Measurements from ENCODE around the gene CHTOP.
A peak's percentile ranks its signal among the peaks of the same experiment; 100 is the strongest.

The CHTOP gene

DNA sequence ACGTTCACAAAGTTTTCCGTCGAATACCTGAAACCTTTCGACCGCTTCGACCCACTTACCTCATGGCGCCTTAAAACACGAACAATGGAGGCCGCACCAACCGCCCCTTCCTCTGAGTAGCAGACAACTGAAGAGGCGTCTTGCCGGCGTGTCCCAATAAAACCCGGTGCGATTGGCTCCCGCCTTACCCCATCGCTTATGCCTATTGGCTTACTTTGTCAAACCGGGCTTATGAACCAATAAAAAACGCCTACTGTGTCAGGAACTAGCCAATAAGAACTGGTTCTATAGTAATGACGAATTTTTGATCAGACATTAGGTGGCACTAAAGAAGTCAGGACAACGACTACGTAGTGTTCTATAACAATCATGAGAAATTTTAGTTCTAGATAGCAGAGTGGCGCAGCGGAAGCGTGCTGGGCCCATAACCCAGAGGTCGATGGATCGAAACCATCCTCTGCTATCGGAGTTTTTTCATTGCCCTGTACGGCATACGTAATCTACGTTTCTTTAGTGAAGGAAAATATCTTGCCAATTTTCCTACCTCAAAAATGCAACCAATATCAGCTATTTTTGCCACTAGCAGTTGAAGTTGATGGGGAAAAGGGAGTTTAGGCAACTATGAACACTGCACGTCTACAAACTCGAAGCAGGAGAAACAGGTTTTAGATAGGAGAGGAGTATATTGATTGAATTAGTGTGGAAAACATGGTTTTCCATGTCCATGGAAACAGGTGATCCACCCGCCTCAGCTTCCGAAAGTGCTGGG, 37.2 kb downstream of the CHTOP start, which contains the start of gene ILF2:
TSS of gene ILF2 (minus strand) at position 135 of the 769 bp plus-strand sequence. CDS start at position 64, 71 bp downstream.
- TF ChIP-seq, protein P1, sequence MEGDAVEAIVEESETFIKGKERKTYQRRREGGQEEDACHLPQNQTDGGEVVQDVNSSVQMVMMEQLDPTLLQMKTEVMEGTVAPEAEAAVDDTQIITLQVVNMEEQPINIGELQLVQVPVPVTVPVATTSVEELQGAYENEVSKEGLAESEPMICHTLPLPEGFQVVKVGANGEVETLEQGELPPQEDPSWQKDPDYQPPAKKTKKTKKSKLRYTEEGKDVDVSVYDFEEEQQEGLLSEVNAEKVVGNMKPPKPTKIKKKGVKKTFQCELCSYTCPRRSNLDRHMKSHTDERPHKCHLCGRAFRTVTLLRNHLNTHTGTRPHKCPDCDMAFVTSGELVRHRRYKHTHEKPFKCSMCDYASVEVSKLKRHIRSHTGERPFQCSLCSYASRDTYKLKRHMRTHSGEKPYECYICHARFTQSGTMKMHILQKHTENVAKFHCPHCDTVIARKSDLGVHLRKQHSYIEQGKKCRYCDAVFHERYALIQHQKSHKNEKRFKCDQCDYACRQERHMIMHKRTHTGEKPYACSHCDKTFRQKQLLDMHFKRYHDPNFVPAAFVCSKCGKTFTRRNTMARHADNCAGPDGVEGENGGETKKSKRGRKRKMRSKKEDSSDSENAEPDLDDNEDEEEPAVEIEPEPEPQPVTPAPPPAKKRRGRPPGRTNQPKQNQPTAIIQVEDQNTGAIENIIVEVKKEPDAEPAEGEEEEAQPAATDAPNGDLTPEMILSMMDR (IDR thresholded peaks at IDR 0.05): peak; percentile 61
- no peak for TF ChIP-seq ZFX (IDR thresholded peaks at IDR 0.05; ENCODE audit: borderline replicate concordance)
- H3K27ac ChIP-seq: peak within 1 kb of the TSS; percentile 92

DNA sequence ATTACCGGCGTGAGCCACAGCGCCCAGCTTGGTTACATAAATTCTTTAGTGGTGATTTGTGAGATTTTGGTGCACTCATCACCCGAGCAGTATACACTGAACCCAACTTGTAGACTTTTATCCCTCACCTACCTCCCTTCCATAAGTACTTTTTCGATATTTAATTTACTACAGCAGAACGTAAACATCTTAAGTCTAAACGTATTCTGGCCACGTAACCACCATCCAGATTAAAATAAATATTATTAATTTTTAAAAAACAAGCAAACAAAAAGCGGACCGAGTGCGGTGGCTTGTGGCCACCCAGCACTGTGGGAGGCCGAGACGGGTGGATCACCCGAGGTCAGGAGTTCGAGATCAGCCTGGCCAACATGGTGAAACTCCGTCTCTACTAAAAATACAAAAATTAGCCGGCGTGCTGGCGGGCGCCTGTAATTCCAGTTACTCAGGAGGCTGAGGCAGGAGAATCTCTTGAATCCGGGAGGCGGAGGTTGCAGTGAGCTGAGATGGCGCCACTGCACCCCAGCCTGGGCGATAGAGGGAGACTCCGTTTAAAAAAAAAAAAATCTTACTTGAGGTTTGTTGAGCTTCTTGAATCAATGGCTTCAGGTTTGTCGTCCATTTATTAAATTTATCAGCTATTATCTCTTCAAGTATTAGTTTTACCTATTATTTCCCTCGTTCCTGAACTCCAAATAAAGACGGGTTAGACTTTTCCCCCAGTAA, 37.9 kb downstream of the CHTOP start:
- TF ChIP-seq, protein P1 (IDR thresholded peaks at IDR 0.05): peak; percentile 7; the same call in 1 of the 2 replicates

DNA sequence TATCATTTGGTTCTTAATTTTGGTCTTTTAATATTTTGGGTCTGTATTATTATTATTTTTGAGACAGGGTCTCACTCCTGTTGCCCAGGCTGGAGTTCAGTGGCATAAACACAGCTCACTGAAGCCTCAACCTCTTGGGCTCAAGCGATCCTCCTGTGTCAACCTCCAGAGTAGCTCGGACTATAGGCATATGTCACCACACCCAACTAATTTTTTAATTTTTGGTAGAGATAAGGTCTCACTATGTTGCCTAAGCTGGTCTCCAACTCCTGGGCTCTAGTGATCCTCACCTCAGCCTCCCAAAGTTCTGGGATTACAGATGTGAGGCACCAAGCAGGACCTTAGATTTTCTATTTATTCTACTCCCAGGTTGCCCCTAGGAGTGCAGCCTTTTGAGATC, 39.6 kb downstream of the CHTOP start:
- H3K27ac ChIP-seq: no peak overlapping the region
- TF ChIP-seq ZFX (IDR thresholded peaks at IDR 0.05; ENCODE audit: borderline replicate concordance): no peak
- TF ChIP-seq, protein P1 (IDR thresholded peaks at IDR 0.05): no peak

More for the DNA sequence above, 37.9 kb downstream of the CHTOP start:
- peak overlapping the region; percentile 92 for H3K27ac ChIP-seq

DNA sequence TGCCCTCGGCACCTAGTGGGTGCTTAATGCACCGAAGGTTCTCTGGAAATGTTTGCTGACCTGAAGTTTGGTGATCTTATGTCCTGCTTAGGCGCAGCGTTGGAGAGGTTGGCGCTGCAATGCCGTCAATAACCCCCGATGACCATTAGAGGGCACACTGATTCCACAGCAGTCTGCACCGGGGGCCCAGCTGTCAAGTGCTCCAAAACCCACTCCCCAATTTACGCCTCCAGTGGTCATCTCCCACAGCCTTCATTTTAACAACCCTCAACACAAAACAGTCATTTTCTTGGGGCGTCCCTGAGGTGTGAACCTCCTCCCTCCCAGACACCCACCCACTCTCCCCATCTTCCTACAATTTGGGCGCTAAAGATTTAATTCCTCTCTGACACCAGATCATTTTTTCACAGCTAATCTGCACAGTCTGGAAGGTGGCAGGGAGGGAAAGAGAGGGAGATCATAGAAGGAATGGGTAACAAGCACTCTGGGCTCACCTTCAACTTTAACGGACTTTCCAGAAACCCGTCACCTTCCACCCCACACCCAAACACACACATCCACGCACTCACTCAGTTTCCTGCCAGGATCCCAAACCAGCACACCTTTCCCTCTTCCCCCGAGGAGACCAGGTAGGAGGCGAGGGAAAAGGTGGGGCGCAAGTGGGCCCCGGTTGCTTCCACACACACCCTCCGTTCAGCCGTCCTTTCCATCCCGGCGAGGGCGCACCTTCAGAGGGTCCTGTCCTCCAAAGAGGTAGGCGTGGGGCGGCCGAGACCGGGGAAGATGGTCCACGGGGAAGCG, 44.1 kb downstream of the CHTOP start:
- no peak overlapping the region for H3K27ac ChIP-seq

DNA sequence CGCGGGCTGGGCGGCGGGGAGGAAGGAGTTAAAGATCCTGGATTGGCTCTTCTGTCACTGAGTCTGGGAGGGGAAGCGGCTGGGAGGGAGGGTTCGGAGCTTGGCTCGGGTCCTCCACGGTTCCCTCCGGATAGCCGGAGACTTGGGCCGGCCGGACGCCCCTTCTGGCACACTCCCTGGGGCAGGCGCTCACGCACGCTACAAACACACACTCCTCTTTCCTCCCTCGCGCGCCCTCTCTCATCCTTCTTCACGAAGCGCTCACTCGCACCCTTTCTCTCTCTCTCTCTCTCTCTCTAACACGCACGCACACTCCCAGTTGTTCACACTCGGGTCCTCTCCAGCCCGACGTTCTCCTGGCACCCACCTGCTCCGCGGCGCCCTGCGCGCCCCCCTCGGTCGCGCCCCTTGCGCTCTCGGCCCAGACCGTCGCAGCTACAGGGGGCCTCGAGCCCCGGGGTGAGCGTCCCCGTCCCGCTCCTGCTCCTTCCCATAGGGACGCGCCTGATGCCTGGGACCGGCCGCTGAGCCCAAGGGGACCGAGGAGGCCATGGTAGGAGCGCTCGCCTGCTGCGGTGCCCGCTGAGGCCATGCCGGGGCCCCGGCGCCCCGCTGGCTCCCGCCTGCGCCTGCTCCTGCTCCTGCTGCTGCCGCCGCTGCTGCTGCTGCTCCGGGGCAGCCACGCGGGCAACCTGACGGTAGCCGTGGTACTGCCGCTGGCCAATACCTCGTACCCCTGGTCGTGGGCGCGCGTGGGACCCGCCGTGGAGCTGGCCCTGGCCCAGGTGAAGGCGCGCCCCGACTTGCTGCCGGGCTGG, 44.9 kb downstream of the CHTOP start, which contains the start of gene NPR1:
TSS of gene NPR1 (plus strand) at position 170 of the 818 bp plus-strand sequence. CDS start at position 591, 421 bp downstream.
- TF ChIP-seq, protein P1 (IDR thresholded peaks at IDR 0.05): 0 out of 2 replicates have a peak, but pooled peaks have one; percentile 0
- no peak for TF ChIP-seq ZFX (IDR thresholded peaks at IDR 0.05; ENCODE audit: borderline replicate concordance)
- no peak within 1 kb of the TSS for H3K27ac ChIP-seq

More for the DNA sequence above, 44.1 kb downstream of the CHTOP start:
- TF ChIP-seq, protein P1 (IDR thresholded peaks at IDR 0.05): peak; percentile 99
- TF ChIP-seq ZFX (IDR thresholded peaks at IDR 0.05; ENCODE audit: borderline replicate concordance): no peak

DNA sequence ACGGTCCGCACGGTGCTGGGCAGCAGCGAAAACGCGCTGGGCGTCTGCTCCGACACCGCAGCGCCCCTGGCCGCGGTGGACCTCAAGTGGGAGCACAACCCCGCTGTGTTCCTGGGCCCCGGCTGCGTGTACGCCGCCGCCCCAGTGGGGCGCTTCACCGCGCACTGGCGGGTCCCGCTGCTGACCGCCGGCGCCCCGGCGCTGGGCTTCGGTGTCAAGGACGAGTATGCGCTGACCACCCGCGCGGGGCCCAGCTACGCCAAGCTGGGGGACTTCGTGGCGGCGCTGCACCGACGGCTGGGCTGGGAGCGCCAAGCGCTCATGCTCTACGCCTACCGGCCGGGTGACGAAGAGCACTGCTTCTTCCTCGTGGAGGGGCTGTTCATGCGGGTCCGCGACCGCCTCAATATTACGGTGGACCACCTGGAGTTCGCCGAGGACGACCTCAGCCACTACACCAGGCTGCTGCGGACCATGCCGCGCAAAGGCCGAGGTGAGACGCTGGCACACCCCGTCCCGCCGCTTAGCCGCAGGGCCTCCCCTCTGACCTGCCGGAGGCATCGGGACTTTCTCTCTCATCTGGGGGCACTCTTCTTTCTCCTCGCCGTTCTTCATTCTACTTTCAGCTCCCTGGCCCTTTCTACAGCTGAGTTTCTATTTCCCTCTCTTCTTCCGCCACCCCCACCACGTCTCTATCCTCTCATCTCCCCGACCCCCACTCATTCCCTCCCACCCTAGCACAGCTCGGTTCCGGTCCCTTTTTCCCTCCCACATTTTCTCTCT, 45.7 kb downstream of the CHTOP start:
- H3K27ac ChIP-seq: no peak overlapping the region
- TF ChIP-seq, protein P1 (IDR thresholded peaks at IDR 0.05): no peak
- TF ChIP-seq ZFX (IDR thresholded peaks at IDR 0.05; ENCODE audit: borderline replicate concordance): no peak

Data from 22Rv1 (cell line).